GM19452 (cell line): ENCODE results near the gene RAB12.
"Not testable (repeated sequence)": the region's sequence is repeated elsewhere in the genome, so short reads cannot be mapped to it uniquely, and the experiment has no call there.

Experiments
- ATAC-seq: cut with Tn5 transposase; IDR thresholded peaks from one replicate; pipeline ENCODE4 v1.9.1; 2021; ENCODE audit not compliant: unreplicated experiment

The RAB12 gene

DNA sequence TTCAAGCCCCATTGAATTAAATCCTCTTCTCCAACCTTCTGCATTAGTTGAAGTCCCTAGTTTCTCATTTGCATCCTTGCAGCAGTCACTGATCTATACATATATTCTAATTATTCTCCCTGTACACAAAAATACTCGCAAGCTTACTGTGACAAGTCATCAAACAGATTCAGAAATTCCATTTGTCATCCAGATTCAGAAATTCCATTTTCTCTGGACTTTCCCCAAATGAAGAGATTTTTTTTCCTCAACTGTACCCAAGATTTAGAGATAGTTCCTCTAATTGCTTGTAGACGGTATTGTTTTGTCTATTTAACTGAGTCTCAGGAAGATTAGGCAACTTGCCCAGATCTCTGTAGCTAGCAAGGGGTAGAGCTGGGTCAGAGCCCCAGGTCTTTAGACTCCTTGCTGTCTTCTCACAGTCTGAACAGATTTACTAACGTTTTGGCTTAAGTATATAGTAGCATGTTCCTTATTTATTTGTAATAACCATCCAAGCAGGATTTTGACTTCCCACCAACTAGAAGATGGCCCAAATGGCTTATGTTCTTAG is 34.2 kb downstream of the RAB12 start:
- ATAC-seq = no peak

DNA sequence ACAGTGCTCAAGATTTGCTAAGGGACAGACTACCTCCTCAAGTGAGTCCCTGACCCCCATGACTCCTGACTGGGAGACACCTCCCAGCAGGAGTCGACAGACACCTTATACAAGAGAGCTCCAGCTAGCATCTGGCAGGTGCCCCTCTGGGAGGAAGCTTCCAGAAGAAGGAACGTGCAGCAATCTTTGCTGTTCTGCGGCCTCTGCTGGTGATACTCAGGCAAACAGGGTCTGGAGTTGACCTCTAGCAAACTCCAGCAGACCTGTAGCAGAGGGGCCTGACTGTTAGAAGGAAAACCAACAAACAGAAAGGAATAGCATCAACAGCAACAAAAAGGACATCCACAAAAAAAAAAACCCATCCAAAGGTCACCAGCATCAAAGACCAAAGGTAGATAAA is 38.1 kb downstream of the RAB12 start:
- not testable (repeated sequence) for ATAC-seq

DNA sequence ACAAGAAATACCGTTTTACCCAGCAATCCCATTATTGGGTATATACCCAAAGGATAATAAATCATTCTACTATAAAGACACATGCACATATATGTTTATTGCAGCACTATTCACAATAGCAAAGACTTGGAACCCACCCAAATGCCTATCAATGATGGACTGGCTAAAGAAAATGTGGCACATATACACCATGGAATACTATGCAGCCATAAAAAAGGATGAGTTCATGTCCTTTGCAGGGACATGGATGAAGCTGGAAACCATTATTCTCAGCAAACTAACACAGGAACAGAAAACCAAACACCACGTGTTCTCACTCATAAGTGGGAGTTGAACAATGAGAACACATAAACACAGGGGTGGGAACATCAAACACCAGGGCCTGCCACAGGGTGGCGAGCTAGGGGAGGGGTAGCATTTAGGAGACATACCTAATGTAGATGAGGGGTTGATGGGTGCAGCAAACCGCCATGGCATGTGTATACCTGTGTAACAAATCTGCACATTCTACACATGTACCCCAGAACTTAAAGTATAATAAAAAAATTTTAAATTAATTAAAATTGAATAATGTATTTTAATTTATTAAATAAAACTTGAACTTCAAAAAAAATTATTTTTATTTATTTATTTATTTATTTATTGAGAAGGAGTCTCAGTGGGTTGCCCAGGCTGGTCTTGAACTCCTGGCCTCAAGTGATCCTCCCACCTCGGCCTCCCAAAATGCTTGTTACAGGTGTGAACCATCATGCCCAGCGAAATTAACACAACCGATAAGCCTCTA is 42.4 kb downstream of the RAB12 start:
- ATAC-seq = not testable (repeated sequence)

DNA sequence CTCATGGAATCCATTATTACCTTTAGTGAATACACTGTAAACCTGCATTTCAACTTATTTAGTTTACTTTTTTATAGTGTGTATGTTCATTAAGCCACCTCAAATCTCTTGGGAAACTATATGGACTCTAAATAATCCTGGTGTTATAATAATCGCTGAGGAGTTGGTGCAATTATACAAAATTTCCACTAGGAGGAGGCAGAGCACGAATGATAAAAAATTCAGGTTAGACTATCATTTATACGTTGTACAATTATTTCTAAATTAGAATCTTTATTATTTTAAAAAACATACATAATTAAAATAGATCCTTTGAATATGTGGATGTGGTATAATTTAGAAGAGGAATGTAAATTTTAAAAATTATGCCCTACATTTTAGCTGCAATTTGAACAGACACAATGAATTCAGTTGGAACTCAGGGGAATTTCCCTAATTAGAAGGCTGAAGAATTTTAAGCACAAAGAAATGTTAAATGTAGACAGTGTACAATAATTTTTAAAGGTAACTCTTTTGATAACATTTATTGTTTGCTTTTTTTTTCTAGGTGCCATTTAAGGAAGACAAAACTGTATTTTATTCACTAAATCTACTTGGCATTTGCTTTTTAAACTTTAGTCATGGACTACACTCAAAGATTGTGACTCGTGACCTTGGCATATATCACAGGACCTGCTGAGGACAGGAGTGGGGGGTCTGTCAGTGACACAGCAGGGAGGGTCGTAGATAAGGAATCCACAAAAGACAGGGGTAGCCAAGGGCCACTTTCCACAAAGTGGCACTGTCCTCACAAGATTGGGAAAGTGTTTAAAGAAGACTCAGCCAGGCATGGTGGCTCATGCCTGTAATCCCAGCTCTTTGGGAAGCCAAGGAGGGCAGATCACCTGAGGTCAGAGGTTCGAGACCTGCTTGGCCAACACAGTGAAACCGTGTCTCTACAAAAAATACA is 45.5 kb downstream of the RAB12 start:
- no peak for ATAC-seq

DNA sequence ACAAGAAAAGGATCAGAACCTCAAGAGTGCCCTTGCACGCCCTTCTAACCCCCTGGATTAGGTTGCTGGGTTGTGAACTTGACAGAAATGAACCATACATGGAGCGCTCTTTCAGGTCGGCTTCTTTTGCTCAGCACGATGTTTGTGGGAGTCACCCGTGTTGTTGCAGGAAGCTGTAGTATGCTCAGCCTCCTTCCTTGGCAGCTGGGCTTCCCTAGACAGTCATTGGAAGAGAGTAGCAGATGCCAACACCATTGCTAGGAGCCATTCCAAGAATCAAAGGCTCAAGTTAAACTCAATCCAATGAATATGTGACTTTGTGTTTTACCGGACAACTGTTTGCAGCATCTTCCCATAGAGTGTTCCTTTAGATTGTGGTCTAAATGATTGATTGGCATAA is 47.0 kb downstream of the RAB12 start:
- no peak for ATAC-seq

DNA sequence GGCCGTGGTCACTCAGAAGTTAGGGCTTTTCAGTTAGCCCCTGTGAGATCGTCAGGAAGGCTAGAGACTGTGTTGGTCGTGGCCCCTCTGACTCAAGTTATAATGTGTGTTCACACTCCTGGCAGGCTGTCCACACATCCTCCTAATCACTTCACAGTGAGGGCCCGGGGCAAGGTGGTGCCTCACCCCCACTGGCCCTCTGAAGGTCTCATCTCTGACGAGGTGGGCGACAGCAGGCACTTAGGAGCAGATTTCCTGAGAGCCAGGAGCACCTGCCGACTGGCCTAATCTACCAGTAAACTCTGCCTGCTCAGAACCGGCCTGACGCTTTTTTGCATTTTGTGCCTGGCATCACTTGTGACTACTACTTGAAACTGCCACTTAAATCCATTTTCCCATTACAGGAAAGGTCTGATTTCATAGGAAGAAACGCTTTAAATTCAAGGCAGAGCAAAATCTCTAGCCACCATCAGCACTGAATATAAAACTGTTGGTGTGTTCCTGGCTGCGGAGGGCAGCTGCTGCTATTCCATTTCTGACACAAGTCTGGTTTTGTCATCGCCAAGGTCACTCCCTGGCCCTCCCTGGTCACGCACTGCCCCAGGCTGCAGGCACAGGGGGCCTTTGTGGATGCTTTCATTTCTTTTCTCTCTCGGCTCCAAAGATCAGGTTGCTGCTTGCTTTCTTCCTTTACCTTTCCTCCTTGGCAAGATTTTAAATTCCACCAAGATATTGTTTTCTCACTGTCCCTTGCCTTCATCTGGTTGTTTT is 48.0 kb downstream of the RAB12 start:
- ATAC-seq = no peak

DNA sequence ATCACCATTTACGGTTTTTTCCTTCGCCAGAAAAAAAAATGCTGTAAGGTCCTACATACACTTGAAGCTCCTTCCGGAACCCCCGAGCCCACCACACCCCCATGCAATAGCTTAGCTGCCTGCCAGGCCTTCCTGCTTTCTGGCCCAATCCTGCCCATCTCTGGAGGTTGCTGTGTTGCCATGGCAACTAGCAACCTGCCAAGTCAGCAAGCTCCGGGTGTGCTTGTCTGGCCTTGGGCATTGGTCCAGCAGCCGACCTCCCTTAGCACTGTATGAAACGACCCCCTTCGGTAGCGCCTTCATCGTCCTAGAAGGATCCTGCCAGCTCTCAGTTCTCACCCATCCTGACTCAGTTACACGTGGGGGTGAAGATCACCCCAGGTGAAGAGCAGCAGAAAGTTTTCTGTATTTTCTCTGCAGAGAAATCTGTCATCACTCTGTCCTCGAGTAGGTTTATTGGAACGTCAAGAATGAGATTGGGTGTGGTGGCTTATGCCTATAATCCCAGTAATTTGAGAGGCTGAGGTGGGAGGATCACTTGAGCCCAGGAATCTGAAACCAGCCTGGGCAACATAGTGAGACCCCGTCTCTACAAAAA is 48.7 kb downstream of the RAB12 start:
- ATAC-seq = no peak

DNA sequence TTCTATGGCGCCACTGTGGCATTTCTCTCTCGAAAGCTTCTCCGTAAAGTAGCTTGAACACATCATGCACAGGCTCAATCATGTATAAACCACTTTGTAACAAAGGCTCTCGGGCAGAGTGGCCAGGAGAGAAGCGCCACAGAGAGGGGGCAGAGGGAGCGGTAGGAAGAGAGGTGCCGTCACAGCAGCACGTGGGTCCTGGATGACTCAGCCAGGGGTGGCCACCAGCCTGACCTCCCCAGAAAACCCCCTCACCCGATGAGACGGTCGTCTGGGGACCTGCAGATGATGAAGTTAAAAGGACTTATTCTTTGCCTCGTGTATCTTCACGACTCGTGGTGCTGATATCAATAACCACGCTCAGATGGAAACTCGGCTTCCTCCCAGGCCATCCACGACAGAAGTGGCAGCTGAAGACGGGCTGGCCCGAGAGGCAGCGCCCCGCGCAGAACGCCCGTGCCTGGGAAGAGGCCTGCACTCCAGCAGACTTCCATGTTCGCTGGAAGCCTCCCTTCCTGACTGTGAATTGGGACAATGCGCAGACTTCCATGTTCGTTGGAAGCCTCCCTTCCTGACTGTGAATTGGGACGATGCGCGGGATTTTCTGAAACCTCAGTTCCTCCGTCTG is 49.7 kb downstream of the RAB12 start:
- ATAC-seq = no peak

DNA sequence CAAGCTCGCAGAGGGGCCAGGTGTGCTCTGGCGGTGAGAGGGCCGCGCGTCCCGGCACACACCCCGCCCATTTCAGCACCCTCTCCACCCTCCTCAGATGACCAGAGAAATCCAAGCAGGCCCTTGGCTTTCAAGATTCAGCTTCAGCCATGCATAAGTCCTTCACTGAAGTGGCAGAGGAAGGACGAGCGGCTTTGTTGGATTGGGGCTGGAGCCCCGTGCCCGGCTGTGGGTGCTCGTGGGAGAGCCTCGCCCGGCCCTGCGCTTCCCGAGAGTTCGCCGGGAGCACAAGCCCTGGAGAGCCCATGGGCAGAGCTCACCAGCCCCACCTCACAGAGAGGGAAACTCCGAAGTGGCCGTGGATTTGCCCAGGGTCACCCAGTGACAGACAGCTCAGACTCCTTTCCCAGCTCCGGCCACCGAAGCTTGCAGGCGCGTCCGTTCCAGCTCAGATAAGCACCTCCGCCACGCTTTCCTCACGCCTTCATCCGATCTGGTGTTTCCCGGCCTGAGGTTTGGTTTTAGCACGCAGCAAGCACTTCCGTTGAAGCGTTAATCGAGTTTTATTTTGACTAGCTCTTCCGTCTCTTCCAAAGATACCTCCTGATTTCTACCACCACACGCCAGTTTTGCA is 50.5 kb downstream of the RAB12 start:
- no peak for ATAC-seq

DNA sequence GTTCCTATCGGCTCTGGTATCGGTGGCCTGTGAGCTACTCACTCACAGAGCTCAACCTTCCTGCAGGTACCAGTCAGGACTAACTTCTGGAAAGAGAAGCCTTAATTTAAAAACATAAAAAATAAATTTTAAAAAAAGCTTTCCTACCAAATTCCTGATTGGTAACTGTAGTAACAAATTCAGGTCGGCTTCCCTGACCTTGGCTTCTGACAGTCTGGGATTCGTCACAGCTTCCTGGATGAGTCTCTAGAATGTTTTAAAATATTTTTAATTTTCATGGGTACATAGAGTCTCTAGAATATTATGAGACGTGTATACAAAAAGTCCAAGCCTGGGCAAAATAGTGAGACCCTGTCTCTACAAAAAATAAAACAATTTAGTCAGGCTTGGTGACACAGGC is 51.1 kb downstream of the RAB12 start:
- ATAC-seq = no peak

DNA sequence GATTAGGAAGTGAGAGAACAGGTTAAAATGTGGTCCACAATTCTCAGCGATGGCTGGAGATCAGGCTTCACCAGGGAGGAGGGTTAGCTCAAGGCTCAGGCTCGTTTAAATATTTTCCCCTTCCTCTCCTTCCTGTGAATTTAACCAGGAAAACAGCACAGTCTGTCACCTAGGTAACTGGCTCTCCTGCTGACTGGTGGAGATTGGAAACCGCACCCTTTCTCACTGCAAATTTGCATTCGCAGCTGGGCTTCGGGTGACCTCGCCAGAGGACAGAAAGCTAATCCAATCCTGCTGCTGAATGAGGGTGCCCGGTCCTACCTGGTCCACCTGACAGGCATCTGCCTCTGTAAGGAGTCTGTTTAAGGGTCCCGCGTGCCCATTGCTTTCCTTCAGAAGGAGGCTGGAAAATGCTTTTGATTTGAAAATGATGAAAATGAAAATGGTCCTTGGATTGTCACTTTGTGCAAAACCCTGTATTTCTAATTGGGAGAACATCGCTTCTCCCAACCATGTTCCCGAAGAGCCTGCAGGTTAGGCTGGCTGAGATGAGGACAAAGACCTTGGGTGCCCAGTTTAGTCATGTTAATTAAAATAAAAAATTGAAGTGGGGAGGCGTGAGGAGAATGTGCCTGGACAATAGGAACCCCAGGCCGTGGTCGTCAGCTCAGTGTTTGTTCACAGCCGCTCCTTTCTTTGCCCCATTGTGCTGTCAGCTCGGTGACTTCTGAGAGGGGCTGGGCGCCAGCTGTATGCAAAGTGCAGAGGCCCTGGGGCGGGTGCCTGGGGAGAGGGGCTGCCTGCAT is 52.7 kb downstream of the RAB12 start:
- no peak for ATAC-seq

DNA sequence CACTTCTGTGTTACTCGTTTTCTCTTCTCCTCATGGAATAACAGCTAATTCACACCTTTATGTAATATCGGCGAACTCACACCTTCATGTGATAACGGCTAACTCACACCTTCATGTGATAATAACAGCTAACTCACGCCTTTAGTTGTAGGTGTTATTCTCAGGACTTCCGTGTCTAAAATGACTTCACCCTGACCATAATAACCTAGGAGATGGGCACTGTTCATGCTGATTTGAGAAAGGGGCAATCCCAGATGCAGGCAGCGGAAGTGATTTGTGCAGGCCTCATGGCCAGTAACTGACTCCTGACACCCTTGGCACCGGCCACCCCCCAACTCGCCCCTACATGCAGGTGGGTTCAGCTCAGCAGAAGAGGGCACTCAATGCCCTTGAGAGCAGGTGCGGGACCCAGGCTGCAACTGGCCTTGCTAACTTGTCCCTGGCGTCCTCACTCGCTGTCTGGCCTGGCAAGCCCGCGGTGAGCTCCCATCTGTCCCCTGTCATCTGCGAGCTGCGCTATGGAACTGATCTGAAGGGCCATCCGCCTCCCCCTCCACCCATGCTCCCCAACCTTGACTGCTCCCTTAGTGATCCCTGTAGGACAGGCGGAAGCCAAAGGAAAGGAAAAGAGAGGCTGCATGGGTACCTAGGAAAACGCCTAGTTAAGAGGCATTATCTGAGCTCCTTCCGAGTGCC is 53.5 kb downstream of the RAB12 start:
- no peak for ATAC-seq

DNA sequence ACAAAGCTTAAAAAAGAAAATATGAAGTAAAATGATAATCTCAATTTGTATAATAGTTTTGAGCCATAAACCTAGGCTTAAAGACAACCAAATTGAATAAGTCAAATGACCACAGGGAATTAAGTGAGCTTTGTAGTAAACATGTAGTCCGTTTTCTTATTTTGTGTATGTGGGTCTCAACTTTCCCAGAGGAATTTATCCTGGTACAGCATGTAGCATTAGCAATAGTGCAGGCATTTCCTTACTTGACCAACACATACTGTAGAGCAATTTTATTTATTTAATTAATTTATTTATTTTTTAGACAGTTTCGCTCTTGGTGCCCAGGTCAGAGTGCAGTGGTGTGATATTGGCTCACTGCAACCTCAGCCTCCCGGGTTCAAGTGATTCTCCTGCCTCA is 58.6 kb downstream of the RAB12 start:
- ATAC-seq = no peak

DNA sequence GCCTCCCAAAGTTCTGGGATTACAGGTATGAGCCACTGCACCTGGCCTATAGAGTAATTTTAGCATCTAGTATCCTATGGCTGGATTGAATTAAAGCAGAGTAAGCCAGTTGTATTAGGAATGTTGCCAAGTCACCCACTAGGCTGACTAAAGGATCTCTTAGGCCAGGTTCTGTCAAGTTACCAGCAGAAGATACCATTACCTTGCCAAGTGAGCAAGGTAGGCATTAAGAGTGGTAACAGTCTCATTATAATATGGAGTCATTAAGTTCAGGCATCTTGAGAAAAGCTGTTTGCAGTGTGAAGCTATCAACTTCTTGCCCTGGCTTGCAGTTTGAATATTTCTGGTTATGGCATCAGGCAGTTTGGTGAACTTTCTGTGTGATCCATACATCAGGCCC is 59.1 kb downstream of the RAB12 start:
- ATAC-seq = no peak

DNA sequence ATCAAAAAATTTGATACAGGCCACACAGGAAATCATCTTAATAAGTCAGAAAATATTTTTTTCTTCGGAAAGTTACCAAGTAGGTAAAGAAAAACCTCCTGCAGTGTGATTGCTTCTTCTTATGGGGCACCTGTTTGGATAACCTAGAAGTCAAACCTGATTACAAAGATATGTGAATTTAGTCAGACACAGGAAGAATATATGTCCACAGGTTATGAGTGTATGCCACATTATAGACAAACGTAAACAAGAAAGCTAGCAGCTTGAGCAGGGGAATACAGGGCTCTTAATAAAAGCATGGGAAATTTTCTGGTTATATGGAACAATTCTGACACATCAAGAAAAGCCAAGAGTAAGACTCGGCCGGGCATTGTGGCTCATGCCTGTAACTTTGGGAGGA is 60.3 kb downstream of the RAB12 start:
- no peak for ATAC-seq

DNA sequence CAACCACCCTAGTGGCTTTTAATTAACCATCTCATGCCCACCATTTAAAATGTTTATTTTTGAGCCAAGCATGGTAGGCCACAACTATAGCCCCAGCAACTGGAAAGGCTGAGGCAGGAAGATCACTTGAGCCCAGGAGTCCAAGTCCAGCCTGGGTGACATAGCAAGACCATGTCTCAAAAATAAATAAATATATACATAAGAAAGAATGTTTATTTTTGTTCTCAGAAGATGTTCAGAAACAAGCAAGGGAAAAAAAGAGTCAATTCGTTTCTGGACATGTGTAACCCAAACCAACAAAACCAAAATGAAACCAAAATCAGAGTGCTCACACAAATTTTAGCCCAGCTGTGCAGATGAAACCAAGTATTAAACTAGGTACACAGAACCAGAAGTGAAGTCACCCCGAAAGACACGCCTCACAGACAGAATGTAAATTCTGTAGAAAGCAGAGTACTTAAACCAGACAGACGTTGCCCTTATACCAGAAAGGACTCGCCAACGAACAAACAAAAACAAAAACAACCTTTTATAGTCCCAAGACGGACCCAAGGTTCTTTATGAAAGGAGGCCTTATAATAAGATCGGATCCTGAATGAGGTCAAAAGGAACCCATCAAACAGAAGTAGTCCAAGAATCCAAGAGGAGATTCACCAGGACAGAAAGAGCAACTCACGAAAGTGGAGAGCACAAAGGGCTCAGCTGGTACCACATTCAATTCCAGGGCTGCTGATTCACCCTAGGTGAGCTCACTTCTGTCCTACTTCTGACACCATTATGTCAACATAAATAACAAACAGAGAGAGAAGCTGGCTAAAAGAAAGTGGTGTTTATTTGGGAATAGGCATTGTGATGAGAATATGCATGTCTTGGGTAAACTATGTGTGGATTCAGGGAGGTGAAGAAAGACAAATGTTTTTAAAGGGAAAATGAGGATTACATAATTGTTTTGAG is 64.3 kb downstream of the RAB12 start:
- ATAC-seq = peak; percentile 70

DNA sequence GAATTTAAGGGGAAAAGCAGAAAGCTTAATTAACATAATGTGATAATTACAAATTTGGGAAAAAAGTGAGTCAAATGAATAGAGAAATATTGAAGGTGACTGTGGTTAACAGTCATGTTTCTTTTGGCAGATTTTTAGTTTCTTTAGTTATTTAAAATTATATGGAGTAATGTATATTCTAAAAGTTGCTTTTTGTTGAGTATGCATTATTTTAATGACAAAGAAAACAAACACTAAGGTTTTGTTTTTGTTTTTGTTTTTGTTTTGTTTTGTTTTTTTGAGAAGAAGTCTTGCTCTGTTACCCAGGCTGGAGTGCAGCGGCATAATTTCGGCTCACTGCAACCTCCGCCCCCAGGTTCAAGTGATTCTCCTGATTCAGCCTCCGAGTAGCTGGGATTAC is 65.8 kb downstream of the RAB12 start:
- ATAC-seq = no peak
